SK-N-SH treated with all-trans-retinoic acid at 6 μM for 48 hours (cell line): ENCODE measurements around the gene RBM19.

Source experiments
- BACH2 ChIP-seq: fragments of 250-450 bp; sonication (Bioruptor Pico); IDR thresholded peaks from 2 replicates; pipeline ENCODE4 v1.9.0; 2021; ENCODE audit warnings: mild to moderate bottlenecking, borderline replicate concordance
- ESRRG ChIP-seq: fragments of 250-450 bp; sonication (Bioruptor Pico); IDR thresholded peaks from 2 replicates; pipeline ENCODE4 v1.6.1; 2021; ENCODE audit warnings: mild to moderate bottlenecking
- ISL1 ChIP-seq: fragments of 250-450 bp; sonication (Bioruptor Pico); IDR thresholded peaks from 2 replicates; pipeline ENCODE4 v2.1.2; 2022; ENCODE audit warnings: mild to moderate bottlenecking, moderate library complexity
- PATZ1 ChIP-seq: fragments of 250-450 bp; sonication (Bioruptor Pico); IDR thresholded peaks from 2 replicates; pipeline ENCODE4 v1.8.0; 2020; ENCODE audit warnings: mild to moderate bottlenecking, moderate library complexity, borderline replicate concordance
- POU6F1 ChIP-seq: fragments of 250-450 bp; sonication (Bioruptor Pico); IDR thresholded peaks from 2 replicates; pipeline ENCODE4 v1.8.0; 2021; ENCODE audit warnings: low read depth, mild to moderate bottlenecking, moderate library complexity, borderline replicate concordance
- RARB ChIP-seq: fragments of 250-450 bp; sonication (Bioruptor Pico); IDR thresholded peaks from 2 replicates; pipeline ENCODE4 v1.8.0; 2021; ENCODE audit warnings: mild to moderate bottlenecking, moderate library complexity
- SNAI2 ChIP-seq: fragments of 250-450 bp; sonication (Bioruptor Pico); IDR thresholded peaks from 2 replicates; pipeline ENCODE4 v1.5.0; 2020; ENCODE audit warnings: mild to moderate bottlenecking, moderate library complexity
- TCF4 ChIP-seq: fragments of 250-450 bp; sonication (Bioruptor Pico); IDR thresholded peaks from 2 replicates; pipeline ENCODE4 v1.8.0; 2021; ENCODE audit warnings: mild to moderate bottlenecking, moderate library complexity, borderline replicate concordance
- TOX ChIP-seq: fragments of 250-450 bp; sonication (Bioruptor Pico); IDR thresholded peaks from 2 replicates; pipeline ENCODE4 v1.8.0; 2021; ENCODE audit warnings: mild to moderate bottlenecking, moderate library complexity, borderline replicate concordance
- TSHZ2 ChIP-seq: fragments of 250-450 bp; sonication (Bioruptor Pico); IDR thresholded peaks from 2 replicates; pipeline ENCODE4 v1.5.0; 2020; ENCODE audit warnings: mild to moderate bottlenecking, moderate library complexity
- ZC3H10 ChIP-seq: fragments of 250-450 bp; sonication (Bioruptor Pico); IDR thresholded peaks from 2 replicates; pipeline ENCODE4 v1.5.1; 2021; ENCODE audit warnings: mild to moderate bottlenecking, moderate library complexity
- ZFP3 ChIP-seq: fragments of 250-450 bp; sonication (Bioruptor Pico); IDR thresholded peaks from 2 replicates; pipeline ENCODE4 v1.5.0; 2020; ENCODE audit warnings: mild to moderate bottlenecking, moderate library complexity
- ZFP30 ChIP-seq: fragments of 450-650 bp; formaldehyde crosslinking; IDR thresholded peaks from 2 replicates; pipeline ENCODE4 v1.5.0; 2022; ENCODE audit warnings: mild to moderate bottlenecking, moderate library complexity
- ZNF70 ChIP-seq: fragments of 450-650 bp; formaldehyde crosslinking; IDR thresholded peaks from 2 replicates; pipeline ENCODE4 v1.5.0; 2020; ENCODE audit warnings: mild to moderate bottlenecking, moderate library complexity

GRCh38 chr12:113888435-113888834 lies 77.7 kb downstream of the RBM19 start:
- no peak for TF ChIP-seq BACH2 (CRISPR knock-in tag)
- TF ChIP-seq ZFP30 (CRISPR knock-in tag) = no peak
- TF ChIP-seq SNAI2 (CRISPR knock-in tag) = no peak
- TF ChIP-seq POU6F1 (CRISPR knock-in tag) = no peak
- TF ChIP-seq PATZ1 (CRISPR knock-in tag) = no peak
- TF ChIP-seq ZC3H10 (CRISPR knock-in tag) = no peak
- TF ChIP-seq ZFP3 (CRISPR knock-in tag) = no peak
- no peak for TF ChIP-seq RARB (CRISPR knock-in tag)
- TF ChIP-seq ESRRG (CRISPR knock-in tag) = no peak
- no peak for TF ChIP-seq TCF4 (CRISPR knock-in tag)
- no peak for TF ChIP-seq ZNF70 (CRISPR knock-in tag)
- no peak for TF ChIP-seq ISL1
- no peak for TF ChIP-seq TSHZ2
- TF ChIP-seq TOX (CRISPR knock-in tag) = no peak
